Lower leg skin (tissue), 4 donors: ENCODE results near the gene PRDM16. TPM values are rescaled to one million over a fixed set of nuclear protein-coding genes. Genes with fewer than 3 reads are reported as not detected.

ENCODE experiments used
- DNase-seq, 2 donors: peaks; one replicate each; pipeline ENCODE4 v3.0.0-alpha.2; 2019; ENCODE audit warnings: low spot score in 2 of 2
- H3K4me3 ChIP-seq: fragments of 200-600 bp; sonication (generic); 2 replicates; pipeline ENCODE4 v1.5.1; 2017; ENCODE audit warnings: mild to moderate bottlenecking, low read depth; ENCODE audit not compliant: poor library complexity, severe bottlenecking
- CTCF ChIP-seq, 3 donors: fragments of 450-650 bp; IDR thresholded peaks; one replicate each; pipeline ENCODE4 v1.5.1; 2016; ENCODE audit warnings: antibody characterized with exemption in 3 of 3, mild to moderate bottlenecking in 3 of 3, moderate library complexity in 2 of 3
- POLR2A ChIP-seq, 2 donors: fragments of 450-650 bp; IDR thresholded peaks; one replicate each; pipeline ENCODE4 v1.6.1; 2016 to 2017; ENCODE audit warnings: antibody characterized with exemption in 2 of 2, mild to moderate bottlenecking in 1 of 2, moderate library complexity in 1 of 2
- WGBS, 2 donors: methylation state at CpG; one replicate each; pipeline ENCODE4 v1.1.5; 2018; 5-methylcytosine and 5-hydroxymethylcytosine counted together
- intact Hi-C: fragments of 100-400 bp; cut with DNase I; formaldehyde crosslinking; loops from one replicate; pipeline ENCODE4 v1.15.0; 2023; ENCODE audit warnings: low total_unique reads
- total RNA-seq, 4 donors: library from RNA; depleted of rRNA; stranded (reverse); fragments of >200 nt; gene quantifications; one replicate each; pipeline ENCODE4 v1.1.0, GENCODE V29; 2016

PRDM16 gene
- total RNA-seq, 4 donors from 2014 or later = 0.08 to 0.91 (median 0.56) TPM; not detected in 1

GRCh38 chr1:3176028-3176427 lies 107.0 kb downstream of the PRDM16 start:
- DNase-seq = no peak
- H3K4me3 ChIP-seq = no peak overlapping the region
- TF ChIP-seq CTCF (IDR thresholded peaks at IDR 0.05) = no peak
- no peak for TF ChIP-seq POLR2A (IDR thresholded peaks at IDR 0.05)
- intact Hi-C loops = no loop called here

GRCh38 chr1:3176820-3177219 lies 107.8 kb downstream of the PRDM16 start:
- no peak overlapping the region for H3K4me3 ChIP-seq
- DNase-seq = no peak
- intact Hi-C loops = no loop called here
- TF ChIP-seq CTCF (IDR thresholded peaks at IDR 0.05) (no peak), POLR2A (IDR thresholded peaks at IDR 0.05) (no peak)
- 84 to 92% methylated on average over 2 of the region's 2 CpGs for WGBS, 2 donors

- whole genome bisulfite sequencing, 2 donors = 87 to 88% methylated on average over 16 of the region's 16 CpGs
- TF ChIP-seq CTCF (IDR thresholded peaks at IDR 0.05) (no peak), POLR2A (IDR thresholded peaks at IDR 0.05) (no peak)
- no peak overlapping the region for H3K4me3 ChIP-seq
- intact Hi-C loops = no loop called here
- DNase-seq = no peak
These were observed 109.3 kb downstream of the PRDM16 start for GRCh38 chr1:3178279-3178678.

- DNase-seq = no peak
- 73 to 82% methylated on average over 6 to 15 of the region's 15 CpGs for WGBS, 2 donors
- no peak overlapping the region for H3K4me3 ChIP-seq
- intact Hi-C loops = no loop called here
- TF ChIP-seq POLR2A (IDR thresholded peaks at IDR 0.05) (no peak), CTCF (IDR thresholded peaks at IDR 0.05) (no peak)
These were observed 110.5 kb downstream of the PRDM16 start for GRCh38 chr1:3179471-3179870.

GRCh38 chr1:3180915-3181314 lies 111.9 kb downstream of the PRDM16 start:
- no peak overlapping the region for H3K4me3 ChIP-seq
- intact Hi-C loops = no loop called here
- TF ChIP-seq CTCF (IDR thresholded peaks at IDR 0.05) = no peak
- TF ChIP-seq POLR2A (IDR thresholded peaks at IDR 0.05) = no peak
- DNase-seq = no peak
- 88 to 89% methylated on average over 36 of the region's 36 CpGs for WGBS, 2 donors

- 77 to 84% methylated on average over 14 of the region's 14 CpGs for WGBS, 2 donors
- intact Hi-C loops = no loop called here
- no peak overlapping the region for H3K4me3 ChIP-seq
- no peak for DNase-seq
- TF ChIP-seq CTCF (IDR thresholded peaks at IDR 0.05) = no peak
- TF ChIP-seq POLR2A (IDR thresholded peaks at IDR 0.05) = no peak
These were observed 113.0 kb downstream of the PRDM16 start for GRCh38 chr1:3181956-3182355.
